GM18505 (cell line): Measurements from ENCODE around the gene EZR.

ENCODE experiments used
- ATAC-seq: cut with Tn5 transposase; IDR thresholded peaks from one replicate; pipeline ENCODE4 v1.9.1; 2021; ENCODE audit not compliant: unreplicated experiment
- POLR2A ChIP-seq: IDR thresholded peaks from 4 replicates; pipeline ENCODE4 v1.6.1; 2011; ENCODE audit warnings: borderline replicate concordance; ENCODE audit not compliant: insufficient read depth, insufficient read length; ENCODE audit errors: extremely low read depth

The EZR gene

DNA sequence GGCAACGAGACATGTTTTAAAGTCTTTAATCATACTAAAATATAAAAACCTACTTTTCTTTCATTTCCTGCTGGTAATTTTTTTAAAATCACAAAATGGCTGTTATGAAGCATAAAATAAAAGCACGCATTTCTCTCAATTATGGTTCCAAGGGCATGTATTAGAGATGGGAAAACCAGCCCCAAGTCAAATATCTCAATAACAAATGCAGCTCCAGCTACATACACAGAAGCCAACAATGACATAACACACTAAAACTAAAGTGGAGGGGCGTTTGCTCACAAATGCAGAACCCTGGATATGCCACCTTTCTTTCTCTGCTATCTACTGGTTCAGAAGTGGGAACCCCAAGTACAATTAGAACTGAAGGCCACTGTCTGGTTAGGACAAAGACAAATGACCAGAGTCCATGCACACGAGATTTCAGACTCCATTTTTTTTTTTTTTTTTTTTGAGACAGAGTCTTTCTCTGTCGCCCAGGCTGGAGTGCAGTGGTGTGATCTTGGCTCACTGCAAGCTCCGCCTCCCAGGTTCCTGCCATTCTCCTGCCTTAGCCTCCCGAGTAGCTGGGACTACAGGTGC lies 27.8 kb downstream of the EZR start:
- TF ChIP-seq POLR2A, result no peak
- no peak for ATAC-seq

- no peak for ATAC-seq
- TF ChIP-seq POLR2A, result no peak
Observed at GRCh38 chr6:158789115-158789917, 29.9 kb downstream of the EZR start.

DNA sequence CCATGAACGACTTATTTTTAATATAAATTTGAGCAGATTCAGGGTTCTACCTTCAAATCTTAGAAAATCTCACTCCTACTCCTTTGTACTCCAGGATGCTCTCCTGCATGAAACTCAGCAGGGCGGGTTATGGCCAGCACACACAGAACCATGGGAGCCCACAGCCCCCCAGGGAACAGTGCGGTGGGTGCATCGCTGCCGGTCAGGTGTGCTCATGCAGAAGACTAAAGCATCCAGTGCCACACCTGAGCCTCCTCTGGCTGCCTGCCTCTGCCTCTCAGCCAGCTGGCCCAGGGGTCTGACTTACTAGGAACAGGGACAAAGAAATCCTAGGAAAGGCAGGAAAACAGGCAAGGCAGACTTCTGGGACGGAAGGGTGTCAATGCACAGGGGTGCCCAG lies 31.8 kb downstream of the EZR start:
- TF ChIP-seq POLR2A, result no peak
- ATAC-seq, result no peak

DNA sequence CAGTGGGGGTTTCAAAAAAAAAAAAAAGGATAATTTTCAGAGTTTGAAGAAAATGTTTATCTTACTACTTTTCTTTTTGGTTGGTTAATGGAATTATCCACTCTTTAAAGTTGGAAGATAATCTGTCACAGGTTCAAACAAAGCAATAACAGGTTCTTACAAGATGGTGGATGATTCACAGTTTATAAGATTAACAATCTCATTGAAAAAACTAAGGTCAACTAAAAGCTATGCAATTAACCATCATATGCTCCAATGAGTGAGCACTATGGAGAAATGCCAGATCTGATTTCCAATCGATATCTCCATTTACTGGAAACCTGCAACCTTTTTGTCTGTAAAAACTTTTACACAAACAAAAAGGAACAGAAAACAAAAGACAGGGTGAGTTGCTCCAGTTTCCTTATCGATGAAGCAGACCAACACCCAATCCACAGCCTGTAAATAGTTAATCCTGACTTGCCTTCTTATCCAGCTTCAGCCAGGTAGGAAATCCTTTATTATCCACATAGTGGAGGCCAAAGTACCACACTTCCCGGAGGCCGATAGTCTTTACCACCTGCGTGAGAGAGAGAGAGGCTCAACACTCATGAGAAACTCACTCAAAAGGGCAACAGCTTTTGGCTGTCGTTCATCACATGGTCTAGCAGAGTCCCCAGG lies 32.4 kb downstream of the EZR start:
- TF ChIP-seq POLR2A, result no peak
- ATAC-seq, result no peak

DNA sequence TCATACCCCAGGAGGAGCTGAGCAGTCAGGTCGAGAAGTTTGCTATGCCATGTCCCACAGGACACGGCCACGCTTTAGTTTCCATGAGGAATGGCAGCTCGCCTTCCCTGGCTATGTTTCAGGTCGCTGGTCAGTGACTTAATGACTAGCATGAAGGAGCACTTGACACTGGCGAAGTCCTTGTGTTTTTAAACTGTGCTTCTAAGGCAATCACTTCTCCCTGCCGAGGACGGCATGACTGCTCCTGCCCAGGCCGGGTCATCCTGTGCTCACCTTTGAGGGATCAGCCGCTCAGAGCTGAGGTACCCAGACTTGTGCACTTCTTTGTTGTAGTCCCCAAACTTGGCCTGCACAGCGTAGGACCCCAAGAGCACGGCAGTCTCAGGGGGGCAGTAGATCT lies 34.1 kb downstream of the EZR start:
- no peak for ATAC-seq
- TF ChIP-seq POLR2A, result no peak

GRCh38 chr6:158784505-158784904 lies 34.7 kb downstream of the EZR start:
- no peak for ATAC-seq
- TF ChIP-seq POLR2A, result peak; percentile 17

GRCh38 chr6:158783851-158784250 lies 35.3 kb downstream of the EZR start:
- TF ChIP-seq POLR2A, result no peak
- no peak for ATAC-seq

- ATAC-seq, result no peak
- TF ChIP-seq POLR2A, result no peak
Observed at GRCh38 chr6:158783167-158783450, 36.1 kb downstream of the EZR start.

DNA sequence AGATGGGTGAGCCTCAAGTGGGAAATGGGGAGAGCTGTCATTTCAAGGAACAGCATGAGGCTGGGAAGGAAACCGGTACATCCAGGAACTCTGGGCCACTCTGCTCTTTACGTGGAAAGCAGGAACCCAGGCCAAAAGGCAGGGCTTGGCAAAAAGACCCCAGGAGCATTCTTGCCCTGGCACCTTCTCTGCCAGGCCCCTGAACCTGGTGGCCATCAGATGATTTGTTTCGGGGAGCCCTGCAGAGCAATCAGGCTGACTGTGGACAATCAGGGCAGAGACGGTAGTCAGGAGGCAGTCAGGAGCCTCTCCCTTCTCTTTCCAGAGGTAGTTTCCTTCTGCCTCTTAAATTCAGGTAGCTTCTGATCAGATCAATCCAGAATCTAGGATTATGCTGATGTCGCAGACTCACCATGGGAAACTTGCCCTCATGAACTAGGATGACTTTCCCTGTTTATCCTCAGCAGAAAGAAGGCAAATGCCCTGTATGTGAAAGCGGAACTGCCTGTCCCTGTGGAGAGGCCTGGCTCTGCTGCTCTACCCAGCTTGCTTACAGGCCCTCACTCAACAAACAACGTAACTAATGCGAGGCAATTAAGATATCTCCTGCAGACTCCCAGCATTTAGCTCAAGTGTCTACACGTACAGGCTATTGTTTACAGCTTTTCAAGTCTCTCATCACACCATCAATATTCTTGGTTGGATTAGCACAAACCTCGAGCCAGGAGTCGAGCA lies 36.6 kb downstream of the EZR start:
- no peak for TF ChIP-seq POLR2A
- no peak for ATAC-seq

DNA sequence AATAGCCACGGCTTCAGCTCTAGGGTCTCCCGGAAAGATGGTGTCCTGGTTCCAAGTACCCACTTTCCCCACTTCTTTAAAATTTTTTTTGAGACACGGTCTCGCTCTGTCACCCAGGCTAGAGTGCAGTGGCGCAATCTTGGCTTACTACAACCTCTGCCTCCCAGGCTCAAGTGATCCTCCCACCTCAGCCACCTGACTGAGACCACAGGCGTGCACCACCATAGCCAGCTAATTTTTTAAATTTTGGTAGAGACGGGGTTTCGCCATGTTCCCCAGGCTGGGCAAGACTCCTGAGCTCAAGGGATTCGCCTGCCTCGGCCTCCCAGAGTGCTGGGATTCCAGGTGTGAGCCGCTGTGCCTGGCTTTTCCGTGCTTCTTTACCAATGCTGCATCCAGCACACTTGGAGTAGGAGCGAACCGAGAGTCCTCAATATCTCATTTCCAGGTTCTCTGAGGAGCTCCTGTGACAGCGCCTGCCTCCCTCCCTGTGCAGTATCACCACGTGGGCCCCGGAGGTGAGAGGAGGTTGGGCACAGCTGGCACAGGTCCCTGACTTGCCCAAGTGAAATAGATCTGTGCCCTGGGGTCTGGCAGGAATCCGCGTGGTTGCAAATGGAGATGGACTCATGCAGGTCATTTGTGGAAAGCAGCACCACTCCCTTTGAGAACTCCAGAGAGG lies 37.3 kb downstream of the EZR start:
- TF ChIP-seq POLR2A, result no peak
- ATAC-seq, result no peak

DNA sequence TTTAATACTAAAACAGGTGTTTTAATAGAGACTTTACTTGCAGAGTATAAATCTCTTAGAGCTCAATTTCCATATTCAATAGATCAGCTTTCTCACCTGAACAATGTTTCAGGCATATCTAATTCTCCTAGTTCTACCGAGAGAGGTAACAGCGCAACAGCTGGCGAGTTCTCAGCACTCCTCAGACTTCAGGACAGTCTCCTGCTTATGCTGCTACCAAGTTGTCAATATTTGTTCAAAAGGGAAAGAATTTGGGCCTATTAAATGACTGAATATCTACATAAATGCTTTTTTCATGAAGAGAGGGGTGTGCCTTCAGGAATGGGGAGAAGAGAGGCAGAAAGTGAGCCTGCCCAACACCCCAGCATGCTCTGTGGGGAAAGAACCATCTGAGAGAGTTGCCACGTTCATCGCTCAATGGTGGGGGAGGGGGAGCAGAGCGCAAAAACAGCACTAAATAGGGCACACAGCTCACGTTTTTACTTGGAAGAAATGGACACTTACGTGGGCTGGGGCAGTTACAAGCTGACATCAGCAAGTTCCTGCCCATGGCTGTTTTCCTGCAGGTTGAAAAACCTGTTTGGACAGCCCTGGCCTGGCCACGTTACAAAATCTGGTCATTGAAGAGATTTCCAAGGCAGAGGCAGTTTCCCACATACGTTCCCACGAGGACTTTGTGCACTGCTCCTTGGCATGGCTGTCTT lies 38.0 kb downstream of the EZR start:
- TF ChIP-seq POLR2A, result no peak
- ATAC-seq, result no peak

DNA sequence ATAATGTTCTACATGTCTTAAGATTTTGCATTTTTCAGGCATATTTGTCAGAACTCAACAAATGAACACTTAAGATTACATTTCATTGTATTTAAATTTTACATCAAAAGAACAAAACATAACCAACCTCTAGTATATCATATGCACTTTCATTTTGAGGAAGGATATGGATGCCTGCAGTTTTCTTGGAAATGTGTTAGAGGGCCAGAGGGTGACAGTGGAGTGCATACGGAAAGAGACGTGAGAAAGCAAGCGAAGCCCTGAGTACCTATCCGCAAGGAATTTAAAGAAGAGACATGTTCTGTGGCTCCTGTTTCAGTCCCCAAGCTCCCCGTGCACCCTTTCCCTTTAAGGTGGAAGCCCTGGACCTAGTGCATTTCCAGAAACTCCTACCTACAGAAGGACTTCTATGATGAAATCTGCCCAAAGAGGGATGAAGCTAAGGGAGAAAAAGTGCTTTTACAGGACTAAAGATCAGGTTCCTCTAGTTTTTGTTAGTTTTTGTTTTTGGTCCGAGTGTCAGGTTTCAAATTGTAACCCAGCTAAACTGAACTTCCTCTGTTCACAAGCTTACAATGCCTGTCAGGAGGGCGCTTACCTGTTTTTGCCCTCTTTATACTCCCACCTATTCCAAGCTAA lies 38.8 kb downstream of the EZR start:
- no peak for TF ChIP-seq POLR2A

More for the DNA sequence above, 38.8 kb downstream of the EZR start:
- ATAC-seq, result no peak
